GM12874 (cell line): ENCODE measurements around the gene ZNF423.

Experiments used
- CTCF ChIP-seq: IDR thresholded peaks from 2 replicates; pipeline ENCODE4 v1.5.1; 2011; ENCODE audit warnings: low read depth, mild to moderate bottlenecking, control low read depth, low read length, moderate library complexity; ENCODE audit not compliant: insufficient read depth

Gene ZNF423

GRCh38 chr16:49800876-49801275 lies 55.0 kb downstream of the ZNF423 start:
- no peak for TF ChIP-seq CTCF

DNA sequence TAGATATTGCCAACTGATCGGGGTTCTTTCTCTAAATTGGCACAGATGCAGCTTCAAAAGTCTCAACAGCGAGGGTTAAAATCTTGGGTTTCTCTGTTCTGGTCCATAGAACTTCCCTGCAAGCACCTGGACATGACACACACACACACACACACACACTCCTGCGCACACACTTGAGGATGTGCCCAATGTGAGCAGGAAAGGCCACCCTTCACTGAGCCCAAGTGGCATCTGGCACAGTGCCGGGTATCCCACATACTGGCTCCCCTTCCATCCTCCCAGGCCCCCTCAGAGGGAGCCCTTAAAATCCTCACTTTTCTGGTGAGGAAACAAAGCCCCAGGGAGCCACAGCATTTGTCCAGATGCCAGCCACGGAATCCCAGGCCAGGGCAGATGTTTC lies 55.5 kb downstream of the ZNF423 start:
- no peak for TF ChIP-seq CTCF

DNA sequence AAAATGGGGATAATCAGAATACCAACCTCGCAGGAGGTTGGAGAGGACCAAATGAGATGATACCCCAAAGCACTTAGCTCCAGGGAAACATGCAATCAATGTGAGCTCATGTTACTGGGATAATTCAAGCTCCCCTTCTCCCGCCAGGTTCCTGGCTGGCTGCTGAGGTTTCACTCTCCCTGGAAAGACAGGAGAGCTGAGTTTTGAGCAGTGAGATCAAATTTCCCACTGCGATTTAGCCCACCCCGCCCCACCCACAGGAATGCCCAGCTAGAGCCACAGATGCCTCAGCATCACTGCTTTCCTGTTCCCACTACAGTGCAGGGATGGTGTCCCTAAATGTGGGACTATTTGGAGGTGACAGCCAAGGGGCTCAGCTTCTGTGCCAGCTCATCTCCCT lies 56.7 kb downstream of the ZNF423 start:
- no peak for TF ChIP-seq CTCF

DNA sequence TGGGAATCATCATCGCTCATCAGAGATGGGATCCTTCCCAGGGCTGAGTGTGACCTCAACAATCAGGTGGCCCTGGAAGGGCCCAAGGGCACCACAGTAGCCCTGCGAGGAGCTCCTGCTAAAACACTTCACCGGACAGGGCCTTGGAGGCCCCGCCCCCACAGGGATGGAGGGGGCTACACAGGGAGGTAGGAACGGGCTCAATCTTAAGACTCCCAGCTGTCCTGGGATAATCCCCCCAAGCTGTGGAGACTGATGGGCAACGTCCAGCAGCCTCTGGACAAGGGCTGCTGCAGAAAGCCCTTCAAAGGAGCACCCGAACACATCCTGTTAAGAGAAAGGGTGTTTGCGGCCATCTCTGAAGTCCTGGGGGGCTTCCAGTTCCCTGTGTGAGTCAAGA lies 60.4 kb downstream of the ZNF423 start:
- TF ChIP-seq CTCF, result no peak

DNA sequence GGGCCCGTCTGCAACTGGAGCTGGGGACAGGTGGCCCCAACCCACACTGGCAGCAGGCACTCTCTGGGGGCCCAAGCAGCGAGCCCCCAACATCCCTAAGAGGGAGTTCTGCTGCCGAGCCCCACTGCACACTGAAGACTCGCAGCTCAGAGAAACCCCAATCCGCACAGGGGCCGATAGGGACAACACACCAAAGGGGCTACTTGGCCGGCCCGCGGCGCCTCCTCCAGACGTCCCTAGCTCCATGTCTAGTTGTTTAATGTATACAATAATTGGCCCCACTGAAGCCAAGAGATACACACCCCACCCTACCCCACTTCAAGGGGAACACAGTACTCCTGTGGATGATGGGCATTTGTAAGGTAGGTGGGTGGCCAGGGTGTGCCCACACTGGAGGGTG lies 62.7 kb downstream of the ZNF423 start:
- no peak for TF ChIP-seq CTCF

GRCh38 chr16:49789616-49790015 lies 66.3 kb downstream of the ZNF423 start:
- TF ChIP-seq CTCF, result no peak

GRCh38 chr16:49788986-49789385 lies 66.9 kb downstream of the ZNF423 start:
- no peak for TF ChIP-seq CTCF

DNA sequence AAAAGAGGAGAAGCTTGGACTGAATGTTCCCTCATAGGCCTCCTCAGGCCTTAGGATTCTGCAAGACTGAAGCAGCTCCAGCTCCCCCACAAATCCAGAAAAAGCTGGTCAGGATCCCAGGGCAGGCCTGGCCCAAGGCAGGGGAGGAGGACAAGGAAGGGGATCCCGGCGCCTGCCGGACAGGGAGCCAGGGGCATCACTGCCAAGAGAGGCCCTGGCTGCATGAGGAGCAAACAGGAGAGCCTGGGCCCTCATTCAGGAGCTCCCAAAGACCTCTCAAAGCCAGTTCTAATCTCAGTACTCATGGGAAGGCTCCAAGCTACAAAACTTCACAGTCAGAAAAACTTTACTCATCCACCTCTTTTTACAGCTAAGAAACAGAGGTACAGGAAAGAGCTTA lies 67.3 kb downstream of the ZNF423 start:
- no peak for TF ChIP-seq CTCF
